ENCODE measurements around the gene ECEL1.
A peak's percentile ranks its signal among the peaks of the same experiment; 100 is the strongest.

Gene ECEL1

GRCh38 chr2:232522623-232523401 lies 35.2 kb upstream of the ECEL1 start:
- DNase-seq, result no peak

- DNase-seq, result peak; percentile 47
Measured at GRCh38 chr2:232521959-232522622, 34.5 kb upstream of the ECEL1 start.

DNA sequence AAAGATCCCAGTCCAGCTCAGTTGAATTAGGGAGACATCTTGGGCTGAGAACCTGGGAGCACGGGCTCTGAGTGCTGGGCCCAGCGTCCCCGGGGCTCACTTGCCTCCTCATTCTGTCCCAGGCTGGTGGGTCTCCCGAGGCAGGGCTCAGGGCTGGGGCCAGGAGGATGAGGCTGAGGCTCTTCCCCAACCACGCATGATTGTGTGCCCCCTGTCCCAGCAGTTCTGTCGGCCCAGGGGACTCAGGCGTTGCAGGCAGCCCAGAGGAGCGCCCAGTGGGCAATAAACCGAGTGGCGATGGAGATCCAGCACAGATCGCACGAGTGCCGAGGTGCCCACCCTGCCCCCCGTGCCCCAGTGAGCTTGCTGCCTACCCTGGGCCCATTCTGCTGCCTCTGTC lies 33.5 kb upstream of the ECEL1 start:
- DNase-seq, result no peak

GRCh38 chr2:232520489-232520888 lies 32.9 kb upstream of the ECEL1 start:
- no peak for DNase-seq

DNA sequence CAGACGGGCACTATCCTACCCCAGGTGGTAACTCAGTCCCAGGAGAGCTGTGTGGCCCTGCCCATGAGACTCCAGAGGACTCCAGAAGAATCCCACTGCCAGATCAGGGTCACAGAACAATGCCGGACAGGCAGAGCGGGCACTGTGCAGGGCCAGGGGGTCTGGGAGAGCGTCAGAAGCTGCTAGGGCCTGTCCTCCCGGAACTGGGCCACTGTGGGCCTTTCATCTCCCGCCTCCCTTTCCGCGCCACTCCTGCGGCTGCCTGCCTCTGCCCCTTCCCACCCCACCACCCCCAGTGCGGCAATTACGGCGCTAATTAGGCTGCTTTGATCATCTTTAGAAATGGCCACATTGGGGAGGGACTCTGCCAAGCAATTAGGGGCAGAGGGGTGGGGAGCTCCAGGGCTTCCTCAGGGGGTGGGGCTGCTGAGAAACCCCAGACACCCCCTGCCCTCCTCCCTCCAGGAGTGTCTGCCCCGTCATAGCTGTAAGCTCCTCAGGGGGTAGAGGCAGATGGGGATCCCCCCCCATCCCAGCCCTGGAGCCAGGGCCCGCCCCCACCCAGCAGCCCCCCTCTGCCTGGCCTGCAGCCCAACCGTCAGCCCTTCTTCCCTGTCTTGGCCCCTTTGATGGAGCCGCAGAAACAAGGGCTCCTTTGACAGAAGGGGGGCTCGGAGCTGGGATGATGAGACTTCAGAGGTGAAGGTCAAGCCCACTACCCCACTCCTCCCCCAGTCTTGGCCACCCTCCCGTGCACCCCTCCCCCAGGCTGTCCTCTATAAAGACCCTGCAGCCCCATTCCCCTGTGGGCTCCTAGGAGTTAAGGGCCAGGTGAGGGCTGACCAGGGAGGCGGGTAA lies 32.2 kb upstream of the ECEL1 start, which contains the start of gene PRSS56:
Gene PRSS56 (plus strand): TSS at position 808 of the 858 bp plus-strand sequence. CDS start 211 bp downstream, outside the sequence.
- DNase-seq, result no peak

- no peak for DNase-seq
Measured at GRCh38 chr2:232518844-232519243, 31.2 kb upstream of the ECEL1 start.

- no peak for DNase-seq
Measured at GRCh38 chr2:232516551-232516950, 28.9 kb upstream of the ECEL1 start.

DNA sequence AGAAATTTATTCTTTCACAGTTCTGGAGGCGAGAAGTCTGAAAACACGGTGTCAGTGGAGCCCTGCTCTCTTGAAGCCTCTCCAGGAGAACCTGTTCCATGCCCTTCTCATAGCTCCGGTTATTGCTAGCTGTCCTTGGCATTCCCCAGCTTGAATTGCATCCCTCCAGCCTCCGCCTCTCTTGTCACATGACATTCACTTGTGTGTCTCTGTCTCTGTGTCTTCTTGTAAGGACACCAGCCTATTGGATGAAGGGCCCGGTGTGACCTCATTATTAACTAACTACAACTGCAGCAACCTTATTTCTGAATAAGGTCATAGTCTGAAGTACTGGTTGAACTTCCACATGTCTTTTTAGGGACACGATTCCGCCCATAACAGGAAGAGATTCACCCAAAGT lies 28.0 kb upstream of the ECEL1 start:
- no peak for DNase-seq

- DNase-seq, result no peak
Measured at GRCh38 chr2:232513353-232513752, 25.7 kb upstream of the ECEL1 start.

- no peak for DNase-seq
Measured at GRCh38 chr2:232512602-232513001, 25.0 kb upstream of the ECEL1 start.

DNA sequence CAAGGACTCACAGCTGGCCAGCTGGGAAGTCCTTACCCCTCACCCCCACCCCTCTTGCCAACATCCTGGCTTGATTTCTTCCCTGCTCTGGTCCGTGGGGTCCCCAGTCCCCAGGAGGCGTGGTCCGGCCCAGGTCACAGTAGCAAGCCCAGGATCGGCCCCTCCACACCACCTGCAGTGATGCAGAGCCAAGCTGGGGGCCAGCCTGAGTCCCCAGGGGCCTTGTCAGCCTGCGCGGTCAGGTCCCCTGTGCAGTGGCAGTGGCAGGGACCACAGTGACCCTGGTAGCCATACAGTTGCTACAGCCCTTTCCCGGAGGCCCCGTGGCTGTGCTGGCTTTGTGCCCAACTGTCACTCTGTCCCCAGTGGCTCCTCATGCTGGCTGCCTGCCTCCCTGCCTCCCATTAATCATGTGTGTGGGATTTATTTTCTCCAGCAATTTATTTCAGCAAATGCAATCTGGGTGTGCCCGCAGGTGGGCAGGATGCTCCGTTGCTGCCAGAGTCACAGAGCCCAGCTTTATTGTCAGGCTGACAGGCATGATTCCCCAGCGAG lies 23.8 kb upstream of the ECEL1 start:
- no peak for DNase-seq

- DNase-seq, result no peak
Measured at GRCh38 chr2:232508251-232508650, 20.6 kb upstream of the ECEL1 start.

- DNase-seq, result no peak
Measured at GRCh38 chr2:232506709-232507108, 19.1 kb upstream of the ECEL1 start.

DNA sequence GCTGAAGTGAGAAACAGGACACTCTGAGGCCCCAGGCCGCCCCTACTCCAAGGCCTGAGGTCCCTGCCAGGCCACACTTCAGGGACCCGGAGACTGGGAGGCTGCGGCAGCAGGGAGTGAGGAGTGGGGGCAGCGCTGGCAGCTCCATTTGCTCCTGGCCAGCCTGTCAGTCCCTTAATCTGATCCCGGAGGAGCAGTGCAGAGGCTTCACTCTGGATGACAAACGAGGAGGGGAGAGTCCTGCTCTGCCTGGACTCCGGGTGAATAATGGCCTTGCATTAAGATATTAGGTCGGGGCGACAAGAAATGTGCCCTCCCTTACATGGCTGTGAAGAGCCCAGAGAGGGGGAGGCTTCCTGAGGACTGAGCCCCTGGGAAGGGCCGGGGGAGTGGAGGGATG lies 18.2 kb upstream of the ECEL1 start:
- DNase-seq, result no peak

DNA sequence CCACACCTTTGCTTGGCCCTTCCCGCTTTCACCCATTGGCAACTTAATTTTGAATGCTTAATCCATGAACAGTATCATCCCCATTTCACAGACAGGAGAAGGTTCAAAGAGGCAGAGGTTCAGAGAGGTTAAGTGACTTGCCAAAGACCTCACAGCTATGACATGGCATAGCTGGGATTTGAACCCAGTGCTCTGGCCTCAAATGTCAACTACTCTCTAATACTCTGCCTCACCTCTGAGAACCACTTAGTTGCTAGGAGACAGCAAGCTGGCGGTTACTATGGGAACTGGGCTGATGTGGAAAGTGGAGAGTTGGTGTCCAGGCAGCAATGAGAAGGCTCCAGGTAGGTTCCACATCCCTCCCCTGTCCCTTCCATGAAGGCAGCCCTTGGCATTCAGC lies 16.8 kb upstream of the ECEL1 start:
- DNase-seq, result no peak

DNA sequence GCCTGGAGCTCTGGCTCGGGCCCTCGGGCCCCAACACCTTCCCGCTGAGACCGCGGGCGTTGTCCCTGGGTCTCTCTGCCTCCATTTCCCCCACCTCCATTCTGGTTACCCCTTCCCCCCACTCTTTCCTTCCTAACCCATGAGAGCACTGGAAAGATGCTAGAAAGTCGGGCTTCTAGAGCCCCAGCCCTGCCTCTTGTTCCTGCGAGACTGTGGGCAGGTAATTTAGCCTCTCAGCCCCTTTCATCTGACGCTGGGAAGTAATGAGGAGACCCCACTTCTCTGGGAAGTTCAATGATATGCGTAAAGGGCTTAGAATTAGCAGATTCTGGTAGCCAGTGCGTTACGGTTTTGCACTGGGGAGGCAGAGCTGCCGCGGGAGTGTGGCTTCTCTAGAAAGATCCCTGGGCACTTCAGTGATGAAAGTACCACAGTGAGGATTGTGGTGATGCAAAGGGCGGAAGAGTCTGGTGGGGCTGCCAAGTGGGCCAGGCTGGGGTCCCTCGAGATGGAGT lies 16.2 kb upstream of the ECEL1 start:
- DNase-seq, result no peak

DNA sequence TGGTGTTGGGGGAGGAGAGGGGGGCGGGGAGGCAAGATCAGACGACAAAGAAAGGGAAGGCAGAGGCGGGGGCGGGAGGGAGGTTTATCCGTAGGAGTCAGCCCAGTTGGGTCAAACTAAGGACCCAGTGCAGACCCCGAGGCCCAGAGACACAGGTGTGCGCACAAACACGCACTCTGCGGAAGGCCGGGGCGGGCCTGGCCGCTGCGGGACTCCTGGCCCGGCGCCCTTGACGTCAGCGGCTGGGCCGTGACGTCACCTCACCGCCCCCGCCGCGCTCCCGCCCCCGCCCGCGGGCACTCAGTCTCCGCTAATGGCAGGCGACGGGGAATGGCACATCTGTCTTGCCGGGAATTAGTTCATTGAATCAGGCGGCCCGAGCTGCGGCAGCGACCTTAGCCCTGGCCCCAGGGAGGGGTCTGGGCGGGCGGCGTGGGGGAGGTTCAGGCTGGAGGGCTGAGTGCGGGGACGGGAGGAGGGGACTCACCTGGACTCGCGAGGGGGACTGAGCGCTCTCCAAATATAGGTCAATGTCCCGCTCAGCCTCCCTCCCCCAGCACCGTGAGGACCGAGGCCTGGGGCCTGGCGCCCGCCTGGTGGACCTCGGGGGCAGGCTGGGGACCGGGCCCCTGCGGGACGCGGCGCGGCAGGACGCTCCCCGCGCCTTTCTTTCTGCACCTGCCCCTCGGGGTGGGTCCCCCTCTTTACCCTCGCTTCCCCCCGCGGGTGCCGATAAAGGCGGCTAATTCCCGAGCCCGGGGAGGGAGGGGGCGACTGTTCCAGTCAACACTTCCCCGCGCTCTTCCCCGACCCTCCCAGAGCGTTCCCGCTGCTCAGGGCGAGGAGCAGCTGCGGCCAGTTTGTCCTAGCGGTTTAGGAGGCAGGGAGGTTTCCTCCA lies 15.5 kb upstream of the ECEL1 start:
- no peak for DNase-seq

DNA sequence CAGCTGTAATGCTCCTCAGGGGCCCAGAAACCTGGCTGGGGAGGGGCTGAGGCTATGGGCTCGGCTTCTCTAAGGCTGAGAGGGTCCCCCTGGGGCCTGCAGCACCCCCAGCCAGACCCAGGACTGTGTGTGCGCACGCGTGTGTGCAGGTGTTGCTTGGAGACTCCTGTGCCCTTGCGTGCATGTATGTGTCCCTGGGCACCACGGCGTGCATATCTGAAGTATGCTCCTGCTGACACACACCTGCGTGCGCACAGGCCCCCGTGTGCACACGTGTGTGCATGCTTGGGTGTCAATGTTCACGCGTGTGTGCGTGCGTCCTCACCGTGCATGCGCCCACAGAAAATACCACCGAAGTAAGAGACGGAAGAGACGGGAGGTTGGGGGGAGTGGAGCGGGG lies 14.9 kb upstream of the ECEL1 start:
- DNase-seq, result no peak

DNA sequence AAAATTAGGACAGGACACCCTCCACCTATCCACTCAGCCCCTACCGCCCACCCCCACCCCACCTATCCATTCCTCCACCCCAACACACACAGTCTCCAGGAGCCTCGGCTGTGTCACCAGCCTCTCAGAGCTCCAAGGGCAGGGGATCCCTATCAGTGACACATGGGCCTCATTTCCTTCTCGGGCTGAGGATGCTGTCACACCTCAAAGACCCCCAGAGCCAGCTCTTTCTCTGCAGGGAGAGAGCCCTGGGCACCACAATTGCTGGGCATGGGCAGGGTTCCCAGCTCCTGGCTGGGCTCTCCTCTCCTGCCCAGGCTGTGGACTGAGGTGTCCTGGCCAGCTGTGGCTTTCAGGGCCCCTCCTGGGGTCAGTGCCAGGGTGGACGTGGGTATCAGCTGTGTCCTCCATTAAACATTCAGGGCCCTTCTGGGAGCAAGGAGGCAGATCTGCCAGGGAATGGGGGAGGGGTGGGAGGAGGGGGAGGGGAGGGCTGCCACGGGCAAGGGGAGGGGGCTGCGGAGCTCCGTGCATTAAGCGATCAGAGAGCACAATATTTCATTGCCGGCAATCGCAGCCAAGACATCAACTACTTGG lies 14.3 kb upstream of the ECEL1 start:
- no peak for DNase-seq

- no peak for DNase-seq
Measured at GRCh38 chr2:232501331-232501771, 13.7 kb upstream of the ECEL1 start.

DNA sequence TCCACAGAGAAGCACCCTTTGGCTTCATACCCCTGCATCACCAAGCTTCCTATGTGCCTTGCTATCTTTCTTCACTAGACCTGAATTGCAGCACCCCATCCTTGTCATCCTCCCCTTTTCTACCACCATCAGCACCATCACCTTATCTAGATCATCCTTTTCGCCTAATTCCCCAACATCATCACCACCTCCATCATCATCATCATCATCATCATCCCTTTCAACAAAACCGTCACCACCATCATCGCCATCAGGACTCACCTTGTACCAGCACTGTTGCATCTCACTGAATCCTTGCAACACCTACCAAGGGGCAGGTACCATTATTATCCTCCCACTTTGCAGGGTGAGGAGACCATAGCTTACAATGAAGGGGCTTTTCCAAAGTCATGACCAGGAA lies 10.8 kb upstream of the ECEL1 start:
- DNase-seq, result no peak
